GM12892 (cell line): Measurements from ENCODE around the gene DND1.

Source experiments
- POLR2A ChIP-seq: IDR thresholded peaks from 2 replicates; pipeline ENCODE4 v1.6.1; 2011; ENCODE audit warnings: low read depth, low read length, control low read depth
- POLR2AphosphoS5 ChIP-seq: IDR thresholded peaks from 2 replicates; pipeline ENCODE4 v1.6.1; 2011; ENCODE audit warnings: low read depth, low read length, control low read depth
- TAF1 ChIP-seq: IDR thresholded peaks from 2 replicates; pipeline ENCODE4 v1.6.1; 2011; ENCODE audit warnings: low read depth, mild to moderate bottlenecking, control low read depth, low read length, borderline replicate concordance

- TF ChIP-seq POLR2AphosphoS5 (no peak), POLR2A (no peak), TAF1 (no peak)
These were observed 1.8 kb downstream of the DND1 start for GRCh38 chr5:140671472-140672125.
